GM23338 (cell line): ENCODE results near the gene WDR37. TPM values are rescaled to one million over a fixed set of nuclear protein-coding genes. Genes with fewer than 3 reads are reported as not detected.

Experiments
- ATAC-seq: fragments of 200-7000 bp; cut with Tn5 transposase; 3 replicates; pipeline ENCODE4 v1.9.1; 2020
- DNase-seq: peaks from one replicate; pipeline ENCODE4 v3.0.0-alpha.2; 2015; ENCODE audit warnings: low spot score
- H2AFZ ChIP-seq: fragments of 200-600 bp; sonication (generic); 2 replicates; pipeline ENCODE4 v1.8.0; 2016; ENCODE audit warnings: antibody characterized with exemption, mild to moderate bottlenecking, moderate library complexity
- H3F3A ChIP-seq: fragments of 200-600 bp; sonication (generic); replicated peaks from 2 replicates; pipeline ENCODE4 v1.8.0; 2017; ENCODE audit warnings: antibody characterized with exemption, mixed run types, low read depth
- H3K27ac ChIP-seq: fragments of 200-600 bp; sonication (generic); 2 replicates; pipeline ENCODE4 v1.6.1; 2016; ENCODE audit warnings: low read depth
- H3K27me3 ChIP-seq: fragments of 200-600 bp; sonication (generic); 2 replicates; pipeline ENCODE4 v1.8.0; 2016; ENCODE audit warnings: mild to moderate bottlenecking, mixed run types, moderate library complexity; ENCODE audit not compliant: insufficient read depth
- H3K36me3 ChIP-seq: fragments of 200-600 bp; sonication (generic); 2 replicates; pipeline ENCODE4 v1.8.0; 2016; ENCODE audit warnings: mild to moderate bottlenecking; ENCODE audit not compliant: insufficient read depth
- H3K4me1 ChIP-seq: fragments of 200-600 bp; sonication (generic); 2 replicates; pipeline ENCODE4 v1.8.0; 2016; ENCODE audit warnings: mild to moderate bottlenecking, moderate library complexity; ENCODE audit not compliant: insufficient read depth
- H3K4me2 ChIP-seq: fragments of 200-600 bp; sonication (generic); 2 replicates; pipeline ENCODE4 v1.7.1; 2017; ENCODE audit warnings: mixed run types
- H3K4me3 ChIP-seq: fragments of 200-600 bp; sonication (generic); 2 replicates; pipeline ENCODE4 v1.6.1; 2016; ENCODE audit warnings: mixed run types
- H3K79me2 ChIP-seq: fragments of 200-600 bp; sonication (generic); replicated peaks from 2 replicates; pipeline ENCODE4 v1.8.0; 2017; ENCODE audit warnings: mild to moderate bottlenecking; ENCODE audit not compliant: insufficient read depth
- H3K9me2 ChIP-seq: fragments of 200-600 bp; sonication (generic); 2 replicates; pipeline ENCODE4 v1.8.0; 2017; ENCODE audit not compliant: insufficient read depth
- H4K20me1 ChIP-seq: fragments of 200-600 bp; sonication (generic); replicated peaks from 2 replicates; pipeline ENCODE4 v1.8.0; 2017; ENCODE audit warnings: mild to moderate bottlenecking; ENCODE audit not compliant: insufficient read depth
- H3K27ac Mint-ChIP-seq: 2 replicates; pipeline ENCODE4 v1.8.0; 2020; ENCODE audit warnings: inconsistent platforms, mild to moderate bottlenecking, moderate library complexity, mixed read lengths
- H3K27me3 Mint-ChIP-seq: 3 replicates; pipeline ENCODE4 v1.8.0; 2022; ENCODE audit warnings: low read depth, mild to moderate bottlenecking, moderate library complexity, mixed read lengths, inconsistent platforms; ENCODE audit not compliant: insufficient read depth, poor library complexity
- H3K36me3 Mint-ChIP-seq: 3 replicates; pipeline ENCODE4 v1.8.0; 2021; ENCODE audit warnings: low read depth, mild to moderate bottlenecking, inconsistent platforms, moderate library complexity, mixed read lengths
- H3K4me1 Mint-ChIP-seq: 3 replicates; pipeline ENCODE4 v1.8.0; 2020; ENCODE audit warnings: mild to moderate bottlenecking, inconsistent platforms, mixed read lengths
- H3K4me3 Mint-ChIP-seq: 3 replicates; pipeline ENCODE4 v1.8.0; 2021; ENCODE audit warnings: moderate library complexity, mild to moderate bottlenecking, inconsistent platforms, mixed read lengths
- H3K9me3 Mint-ChIP-seq: 3 replicates; pipeline ENCODE4 v1.8.0; 2020; ENCODE audit warnings: moderate library complexity, mild to moderate bottlenecking, inconsistent platforms, mixed read lengths
- EZH2 ChIP-seq: fragments of 200-600 bp; sonication (generic); IDR thresholded peaks from one replicate; pipeline ENCODE4 v1.8.0; 2017; ENCODE audit warnings: antibody characterized with exemption, mild to moderate bottlenecking, low read depth; ENCODE audit not compliant: unreplicated experiment
- NANOG ChIP-seq: IDR thresholded peaks from 2 replicates; pipeline ENCODE4 v1.6.1; 2016; ENCODE audit warnings: antibody characterized with exemption, borderline replicate concordance
- REST ChIP-seq: IDR thresholded peaks from one replicate; pipeline ENCODE4 v1.6.1; 2018; ENCODE audit warnings: antibody characterized with exemption; ENCODE audit not compliant: unreplicated experiment
- ZNF331 ChIP-seq: fragments of 250-450 bp; sonication (Bioruptor Pico); IDR thresholded peaks from 2 replicates; pipeline ENCODE4 v1.5.0; 2020; ENCODE audit warnings: low read depth, mild to moderate bottlenecking, moderate library complexity
- ZNF462 ChIP-seq: fragments of 250-450 bp; sonication (Bioruptor Pico); IDR thresholded peaks from 2 replicates; pipeline ENCODE4 v1.5.0; 2020; ENCODE audit warnings: mild to moderate bottlenecking, moderate library complexity
- polyA plus RNA-seq: library from polyadenylated mRNA; unstranded; fragments of >200 nt; fragmentation: Nextera tagmentation; extraction: Ambion mirVana; gene quantifications from 2 replicates; pipeline ENCODE4 v1.2.1, GENCODE V29; 2016
- total RNA-seq: library from RNA; depleted of rRNA; stranded (reverse); fragments of >200 nt; shearing (Covaris generic); gene quantifications from 2 replicates; pipeline ENCODE4 v1.2.3, GENCODE V29; 2014

WDR37 gene
- total and polyA plus RNA-seq, 2 experiments from 2014 or later, result 6.0 to 10.2 TPM

- no peak for TF ChIP-seq ZNF462 (CRISPR knock-in tag)
- TF ChIP-seq NANOG, result no peak
- TF ChIP-seq EZH2, result no peak
Observed at GRCh38 chr10:1126461-1126860, 70.3 kb downstream of the WDR37 start (continued).

- no peak overlapping the region for H3K27ac ChIP-seq
- Mint-ChIP-seq H3K4me3 (no peak overlapping the region), H3K27ac (no peak overlapping the region), H3K27me3 (no peaks in the 10 kb centered on the region), H3K9me3 (no peaks in the 10 kb centered on the region), H3K4me1 (no peaks in the 10 kb centered on the region), H3K36me3 (peaks cover 50% of the 10 kb centered on the region; the same call in 2 of the 3 replicates)
- no peak overlapping the region for H3K4me2 ChIP-seq
- H3K36me3 ChIP-seq, result peaks cover 3% of the 10 kb centered on the region; the same call in 1 of the 2 replicates
- H2AFZ ChIP-seq, result no peak overlapping the region
- H3K4me1 ChIP-seq, result no peaks in the 10 kb centered on the region
- DNase-seq (no peak), ATAC-seq (no peak)
- no peaks in the 10 kb centered on the region for H3K27me3 ChIP-seq
- H3K4me3 ChIP-seq, result no peak overlapping the region
- no peaks in the 10 kb centered on the region for H3F3A ChIP-seq
- no peaks in the 10 kb centered on the region; the same call in 1 of the 2 replicates for H3K79me2 ChIP-seq
- H4K20me1 ChIP-seq, result no peaks in the 10 kb centered on the region; the same call in none of the 2 replicates
- H3K9me2 ChIP-seq, result no peaks in the 10 kb centered on the region
- TF ChIP-seq REST (no peak), ZNF462 (CRISPR knock-in tag) (no peak), ZNF331 (CRISPR knock-in tag) (no peak)
Observed at GRCh38 chr10:1127629-1128028, 71.4 kb downstream of the WDR37 start.
